HG02610 (cell line): ENCODE results near the gene ACP7.
"Not testable (repeated sequence)": the region's sequence is repeated elsewhere in the genome, so short reads cannot be mapped to it uniquely, and the experiment has no call there.

Experiments used
- ATAC-seq: cut with Tn5 transposase; IDR thresholded peaks from one replicate; pipeline ENCODE4 v1.9.1; 2021; ENCODE audit warnings: mild to moderate bottlenecking, moderate library complexity; ENCODE audit not compliant: unreplicated experiment

ACP7 gene

GRCh38 chr19:39074942-39075341 is 9.2 kb upstream of the ACP7 start:
- no peak for ATAC-seq

DNA sequence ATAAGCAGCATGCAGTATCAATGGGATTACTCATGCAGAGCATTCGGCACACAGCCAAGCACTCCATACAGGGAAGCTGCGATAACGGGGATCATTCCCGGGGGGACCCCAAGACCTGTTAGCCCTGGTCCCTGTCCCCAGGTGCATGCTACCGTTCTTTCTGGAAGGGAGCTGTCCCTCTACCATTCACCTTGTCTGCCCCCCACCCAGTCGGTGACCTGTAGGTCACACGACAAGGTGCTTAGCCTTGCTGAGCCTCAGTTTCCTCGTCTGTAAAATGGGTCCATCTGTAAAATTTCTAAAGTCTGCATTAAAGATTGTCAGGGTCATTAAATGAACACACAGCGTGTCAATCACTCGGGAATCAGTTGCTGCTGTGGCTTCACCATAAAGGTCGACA is 6.8 kb upstream of the ACP7 start:
- no peak for ATAC-seq

- ATAC-seq: no peak
Observed at GRCh38 chr19:39078436-39079200, 5.5 kb upstream of the ACP7 start.

- ATAC-seq: no peak
Observed at GRCh38 chr19:39080431-39080830, 3.7 kb upstream of the ACP7 start.

DNA sequence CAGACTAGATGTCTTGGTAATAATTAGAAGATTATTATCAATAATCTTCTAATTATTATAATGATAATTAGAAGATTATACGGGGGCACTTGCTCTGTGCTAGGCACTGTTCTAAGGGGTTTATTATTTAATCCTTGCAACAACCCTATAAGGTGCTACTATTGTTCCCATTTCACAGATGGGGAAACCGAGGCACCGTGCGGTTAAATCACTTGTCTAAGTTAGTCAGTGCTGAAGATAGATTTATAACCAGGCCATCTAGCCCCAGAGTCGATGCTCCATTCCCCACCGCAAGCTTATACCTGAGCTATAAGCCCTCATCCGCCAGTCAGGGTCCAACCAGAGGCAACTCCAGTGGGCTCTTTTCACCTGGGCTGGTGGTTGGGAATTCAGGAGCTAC is 2.0 kb upstream of the ACP7 start:
- ATAC-seq: no peak

GRCh38 chr19:39082745-39083598 is 1.2 kb upstream of the ACP7 start:
- no peak for ATAC-seq

DNA sequence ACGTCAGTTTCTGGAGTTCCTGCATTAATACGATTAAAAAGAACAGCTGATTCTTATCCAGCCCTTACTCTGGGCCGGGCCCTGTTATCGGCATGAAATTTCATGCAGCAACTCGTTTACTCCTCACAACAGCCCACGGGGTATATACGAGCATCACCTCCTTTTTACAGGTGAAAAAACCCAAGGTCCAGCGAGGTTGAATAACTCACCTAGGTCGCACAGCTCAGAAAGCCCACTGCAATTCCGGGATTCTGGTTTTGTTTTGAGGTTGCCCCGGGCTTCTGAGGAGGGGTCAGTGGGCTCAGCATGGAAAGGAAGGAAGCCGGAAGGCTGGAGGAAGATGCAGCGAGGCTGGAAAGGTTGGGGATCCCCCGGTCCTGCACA is 577 bp upstream of the ACP7 start:
- ATAC-seq: no peak

DNA sequence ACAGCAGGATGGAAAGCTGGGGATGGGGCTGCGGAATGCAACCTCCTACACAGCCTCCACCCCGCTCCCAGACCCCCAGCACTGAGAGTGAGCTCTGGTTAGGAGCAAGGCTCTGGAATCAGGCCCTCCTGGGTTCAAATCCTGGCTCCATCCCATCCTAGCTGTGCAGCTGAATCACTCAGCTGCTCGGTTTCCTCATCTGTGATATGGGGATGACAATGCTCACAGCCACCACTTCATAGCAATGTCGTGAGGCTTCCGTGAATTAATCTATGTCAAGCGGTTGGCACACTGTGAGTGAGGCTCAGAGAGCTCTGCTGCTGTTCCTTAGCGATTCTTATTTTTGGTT is 538 bp downstream of the ACP7 start:
- no peak for ATAC-seq

DNA sequence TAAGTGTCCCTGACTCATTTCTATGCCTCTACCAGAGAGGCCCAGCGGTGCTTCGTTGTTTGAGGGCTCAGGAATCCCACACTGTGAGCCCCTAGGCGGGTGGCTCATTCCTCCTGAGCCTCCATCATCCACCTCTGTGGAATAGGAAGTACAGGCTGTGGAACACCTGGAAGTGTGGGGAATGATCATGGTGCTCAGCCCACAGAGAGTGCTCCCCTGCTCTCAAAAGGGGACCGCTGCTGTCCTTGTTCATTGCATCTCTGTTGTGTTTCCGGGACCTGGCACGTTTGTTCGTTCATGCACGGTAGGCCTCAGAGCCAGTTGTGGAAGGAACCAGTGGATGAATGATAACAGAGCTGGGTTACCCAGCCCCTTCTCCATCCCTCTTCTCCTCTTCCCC is 1.2 kb downstream of the ACP7 start:
- no peak for ATAC-seq

GRCh38 chr19:39086386-39086785 is 2.2 kb downstream of the ACP7 start:
- ATAC-seq: no peak

DNA sequence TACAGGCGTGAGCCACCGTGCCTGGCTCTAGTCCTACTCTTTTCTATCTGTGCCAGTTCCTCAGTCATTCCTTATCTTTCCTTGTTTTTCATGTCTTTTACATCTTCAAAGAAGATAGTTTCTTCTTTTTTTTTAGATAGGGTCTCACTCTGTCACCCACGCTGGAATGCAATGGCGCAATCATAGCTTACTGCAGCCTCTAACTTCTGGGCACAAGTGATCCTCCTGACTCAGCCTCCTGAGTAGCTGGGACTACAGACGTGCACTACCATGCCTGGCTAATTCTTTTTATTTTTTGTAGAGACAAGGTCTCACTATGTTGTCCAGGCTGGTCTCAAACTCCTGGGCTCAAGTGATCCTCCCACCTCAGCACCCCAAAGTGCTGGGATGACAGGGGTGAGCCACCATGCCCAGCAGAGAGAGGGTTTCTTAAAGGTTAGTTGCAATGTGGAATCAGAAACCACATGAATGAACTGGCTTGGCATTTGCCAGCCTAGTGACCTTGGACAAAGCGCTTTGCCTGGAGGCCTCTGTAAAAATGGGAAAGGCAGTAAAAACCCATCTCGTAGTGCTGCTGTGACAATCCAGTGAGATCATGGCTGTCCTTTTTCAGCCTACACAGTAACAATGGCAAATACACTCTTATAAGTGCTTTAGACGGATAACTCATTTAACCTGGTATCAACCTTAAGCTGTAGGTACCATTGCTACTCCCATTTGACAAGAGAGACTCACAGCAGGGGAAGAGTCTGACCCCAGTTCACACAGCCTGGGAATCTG is 3.9 kb downstream of the ACP7 start:
- ATAC-seq: no peak

DNA sequence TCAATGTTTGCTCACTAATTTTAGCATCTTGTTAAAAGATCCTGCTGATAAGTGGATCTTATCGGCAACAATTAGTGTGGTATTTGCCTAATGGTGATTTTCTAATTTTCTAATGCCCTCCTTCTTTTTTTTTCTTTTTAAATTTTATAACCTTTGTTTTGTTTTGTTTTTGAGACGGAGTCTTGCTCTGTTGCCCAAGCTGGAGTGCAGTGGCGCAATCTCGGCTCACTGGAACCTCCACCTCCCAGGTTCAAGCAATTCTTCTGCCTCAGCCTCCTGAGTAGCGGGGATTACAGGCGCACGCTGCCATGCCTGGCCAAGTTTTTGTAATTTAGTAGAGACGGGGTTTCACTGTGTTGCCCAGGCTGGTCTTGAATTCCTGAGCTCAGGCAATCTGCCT is 5.8 kb downstream of the ACP7 start:
- not testable (repeated sequence) for ATAC-seq

GRCh38 chr19:39090881-39091280 is 6.7 kb downstream of the ACP7 start:
- no peak for ATAC-seq

- not testable (repeated sequence) for ATAC-seq
Observed at GRCh38 chr19:39095799-39096540, 11.8 kb downstream of the ACP7 start.

DNA sequence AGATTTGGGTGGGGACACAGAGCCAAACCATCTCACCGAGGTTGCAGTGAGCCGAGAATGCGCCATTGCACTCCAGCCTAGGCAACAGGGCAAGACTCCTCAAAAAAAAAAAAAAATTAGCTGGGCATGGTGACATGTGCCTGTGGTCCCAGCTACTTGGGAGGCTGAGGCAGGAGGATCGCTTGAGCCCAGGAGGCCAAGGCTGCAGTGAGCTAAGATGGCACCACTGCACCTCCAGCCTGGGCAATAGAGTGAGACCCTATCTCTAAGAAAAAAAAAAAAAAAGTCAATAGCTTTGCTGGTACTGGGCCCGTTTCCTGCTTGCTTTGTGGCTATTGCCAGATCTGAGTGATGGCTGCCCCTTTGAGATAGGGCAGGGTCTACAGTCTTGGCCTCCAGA is 13.1 kb downstream of the ACP7 start:
- ATAC-seq: no peak

- ATAC-seq: no peak
Observed at GRCh38 chr19:39097721-39098120, 13.6 kb downstream of the ACP7 start.

DNA sequence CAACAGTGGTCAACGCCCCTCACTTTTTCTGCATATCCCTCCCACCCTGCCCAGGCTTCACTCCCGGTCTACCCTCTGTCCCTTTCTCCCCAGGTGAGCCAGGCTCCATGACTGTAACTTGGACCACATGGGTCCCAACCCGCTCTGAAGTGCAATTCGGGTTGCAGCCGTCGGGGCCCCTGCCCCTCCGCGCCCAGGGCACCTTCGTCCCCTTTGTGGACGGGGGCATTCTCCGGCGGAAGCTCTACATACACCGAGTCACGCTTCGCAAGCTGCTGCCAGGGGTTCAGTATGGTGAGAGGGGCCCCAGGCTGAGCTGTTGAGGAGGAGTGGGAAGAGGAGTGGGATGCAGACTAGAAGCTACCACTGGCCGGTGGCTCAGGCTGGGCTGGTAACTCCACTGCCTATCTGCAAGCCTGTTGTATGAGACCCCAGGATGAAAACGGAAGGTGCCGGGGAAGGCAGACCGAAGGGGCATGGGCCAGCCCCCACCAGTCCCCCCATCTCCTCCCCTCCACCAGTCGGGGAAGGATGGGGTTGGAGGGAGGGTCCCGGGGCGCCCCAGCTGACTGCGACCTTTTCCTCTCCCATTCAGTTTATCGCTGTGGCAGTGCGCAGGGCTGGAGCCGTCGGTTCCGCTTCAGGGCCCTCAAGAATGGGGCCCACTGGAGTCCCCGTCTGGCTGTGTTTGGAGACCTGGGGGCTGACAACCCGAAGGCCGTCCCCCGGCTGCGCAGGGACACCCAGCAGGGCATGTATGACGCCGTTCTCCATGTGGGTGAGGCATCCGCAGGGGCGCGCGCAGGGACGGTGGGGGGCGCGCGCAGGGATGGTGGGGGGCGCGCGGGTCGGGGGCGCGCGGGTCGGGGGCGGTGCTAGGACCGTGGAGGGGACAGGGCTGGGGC is 14.4 kb downstream of the ACP7 start:
- no peak for ATAC-seq

GRCh38 chr19:39099341-39099740 is 15.2 kb downstream of the ACP7 start:
- ATAC-seq: no peak

DNA sequence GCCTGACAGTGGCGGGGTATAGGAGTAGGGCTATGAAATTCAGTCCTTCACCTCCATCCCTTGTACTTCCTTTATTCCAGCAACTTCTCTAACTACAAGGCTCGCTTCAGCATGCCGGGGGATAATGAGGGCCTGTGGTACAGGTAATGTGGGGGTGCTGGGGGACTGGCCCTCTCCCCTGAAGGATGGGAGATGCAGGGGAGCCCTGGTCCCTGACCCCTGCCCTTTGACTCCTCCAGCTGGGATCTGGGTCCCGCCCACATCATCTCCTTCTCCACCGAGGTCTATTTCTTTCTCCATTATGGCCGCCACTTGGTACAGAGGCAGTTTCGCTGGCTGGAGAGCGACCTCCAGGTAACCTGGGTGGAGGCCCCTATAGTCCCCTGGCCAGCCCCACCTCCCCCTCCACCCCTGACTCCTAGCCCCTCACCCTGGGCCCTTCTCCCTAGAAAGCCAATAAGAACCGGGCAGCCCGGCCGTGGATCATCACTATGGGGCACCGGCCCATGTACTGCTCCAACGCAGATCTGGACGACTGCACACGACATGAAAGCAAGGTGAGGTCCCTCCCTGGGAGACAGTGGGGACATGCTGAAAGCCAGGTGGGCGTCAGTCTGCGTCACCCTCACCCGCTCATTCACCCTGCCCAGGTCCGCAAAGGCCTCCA is 16.5 kb downstream of the ACP7 start:
- no peak for ATAC-seq
